NCI-H1092 (cell line): ENCODE data around the gene PRDM7.
"Not testable (repeated sequence)": the region's sequence is repeated elsewhere in the genome, so short reads cannot be mapped to it uniquely, and the experiment has no call there.

ENCODE experiments used
- DNase-seq: peaks from one replicate; lab custom pipeline; 2025; lab: John Stamatoyannopoulos, UW

The PRDM7 gene

DNA sequence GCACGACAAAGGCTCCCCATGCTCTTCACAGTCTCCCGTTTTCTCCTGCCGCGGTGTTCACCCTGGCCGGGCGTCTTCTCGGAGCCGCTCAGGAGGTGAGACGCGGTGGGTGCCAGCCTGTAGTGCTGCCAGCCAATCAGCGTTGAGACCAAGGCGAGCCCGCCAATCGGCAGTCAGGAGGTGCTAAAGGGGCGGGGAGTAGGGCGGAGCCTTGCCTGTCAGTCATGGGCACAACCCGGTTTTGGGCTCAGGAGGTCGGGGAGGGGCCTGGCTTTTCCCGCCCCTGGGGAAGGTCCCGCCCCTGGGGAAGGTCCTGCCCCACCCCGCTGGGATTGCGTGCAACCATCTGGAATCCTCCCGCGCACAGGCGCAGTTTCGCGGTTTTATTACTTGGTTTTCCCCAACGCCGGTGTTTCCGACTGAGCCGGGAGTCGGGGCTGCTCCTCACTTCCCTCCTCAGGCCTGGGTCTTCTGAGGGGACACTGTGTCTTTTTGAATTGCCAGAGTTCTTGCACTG lies at the start of gene PRDM7:
Gene PRDM7 (minus strand): TSS at position 92 of the 517 bp plus-strand sequence. CDS start 1,421 bp downstream, outside the sequence.
- DNase-seq, result peak; percentile 97

DNA sequence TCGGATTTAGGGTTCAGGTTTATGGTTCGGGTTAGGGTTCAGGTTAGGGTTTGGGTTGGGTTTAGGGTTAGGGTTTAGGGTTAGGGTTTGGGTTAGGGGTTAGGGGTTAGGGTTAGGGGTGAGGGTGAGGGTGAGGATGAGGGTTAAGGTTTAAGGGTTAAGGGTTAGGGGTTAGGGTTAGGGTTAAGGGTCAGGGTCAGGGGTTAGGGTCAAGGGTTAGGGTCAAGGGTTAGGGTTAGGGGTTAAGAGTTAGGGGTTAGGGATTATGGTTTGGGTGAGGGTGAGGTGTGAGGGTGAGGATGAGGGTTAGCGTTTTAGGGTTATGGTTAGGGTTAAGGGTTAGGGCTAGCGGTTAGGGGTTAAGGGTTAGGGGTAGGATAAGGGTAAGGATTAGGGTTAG lies 44.7 kb upstream of the PRDM7 start:
- DNase-seq, result not testable (repeated sequence)

DNA sequence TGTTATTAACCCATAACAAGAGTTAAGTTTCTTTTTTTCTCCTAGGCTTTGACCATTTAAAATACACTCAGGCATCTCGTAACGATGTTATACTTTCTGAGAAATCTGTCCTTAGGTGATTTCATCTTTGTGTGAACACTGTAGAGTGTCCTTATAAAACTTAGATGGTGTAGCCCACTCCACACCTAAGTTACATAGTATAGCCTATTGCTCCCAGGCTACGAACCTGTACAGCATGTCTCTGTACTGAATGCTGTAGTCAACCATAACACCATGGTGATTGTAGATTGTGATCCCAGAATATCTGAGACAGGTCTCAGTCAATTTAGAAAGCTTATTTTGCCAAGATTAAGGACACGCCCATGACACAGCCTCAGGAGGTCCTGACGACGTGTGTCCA lies 30.5 kb upstream of the PRDM7 start:
- not testable (repeated sequence) for DNase-seq

GRCh38 chr16:90107060-90107459 lies 29.9 kb upstream of the PRDM7 start:
- not testable (repeated sequence) for DNase-seq

- DNase-seq, result not testable (repeated sequence)
These were observed 29.1 kb upstream of the PRDM7 start for GRCh38 chr16:90106271-90106670.

- DNase-seq, result not testable (repeated sequence)
These were observed 27.6 kb upstream of the PRDM7 start for GRCh38 chr16:90104725-90105124.

DNA sequence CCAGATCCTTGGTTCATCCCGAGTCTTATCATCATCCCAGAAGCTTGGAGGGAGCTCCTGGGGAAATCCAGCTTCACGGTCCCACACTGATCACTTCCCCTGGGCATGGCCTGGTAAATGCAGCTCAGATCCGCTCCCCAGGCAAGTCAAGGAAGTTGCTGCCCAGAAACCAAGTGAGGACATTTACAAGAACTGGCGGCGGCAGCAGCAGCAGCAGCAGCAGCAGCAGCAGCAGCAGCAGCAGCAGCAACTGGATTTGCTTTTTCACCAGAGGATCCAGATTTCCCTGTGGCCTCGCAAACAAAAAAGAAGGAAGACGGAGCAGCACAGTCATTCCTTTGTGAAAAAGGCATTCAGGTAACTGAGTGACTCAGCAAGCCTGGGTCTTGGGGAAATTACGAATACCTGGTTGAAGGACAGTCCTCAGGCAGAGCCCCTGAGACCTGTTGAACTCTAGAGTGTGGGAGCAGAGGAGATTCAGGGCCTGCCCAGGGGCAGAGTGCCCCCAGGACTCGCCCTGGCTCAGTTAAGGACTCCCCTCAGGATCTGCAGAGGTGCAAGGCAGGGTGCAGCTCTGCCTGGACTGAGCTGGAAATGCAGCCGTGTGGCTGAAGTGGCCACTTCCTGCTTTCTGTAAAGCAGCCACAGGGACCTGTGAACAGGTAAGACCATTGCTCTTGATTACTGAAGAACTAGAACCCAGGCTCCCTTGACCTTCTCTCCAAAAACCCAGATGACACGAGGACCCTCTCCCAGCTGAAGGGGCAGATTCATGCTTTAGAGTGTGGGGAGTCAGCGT lies 25.2 kb upstream of the PRDM7 start:
- not testable (repeated sequence) for DNase-seq

GRCh38 chr16:90101332-90101731 lies 24.2 kb upstream of the PRDM7 start:
- DNase-seq, result not testable (repeated sequence)

GRCh38 chr16:90100790-90101189 lies 23.7 kb upstream of the PRDM7 start:
- not testable (repeated sequence) for DNase-seq

GRCh38 chr16:90100229-90100628 lies 23.1 kb upstream of the PRDM7 start:
- not testable (repeated sequence) for DNase-seq

DNA sequence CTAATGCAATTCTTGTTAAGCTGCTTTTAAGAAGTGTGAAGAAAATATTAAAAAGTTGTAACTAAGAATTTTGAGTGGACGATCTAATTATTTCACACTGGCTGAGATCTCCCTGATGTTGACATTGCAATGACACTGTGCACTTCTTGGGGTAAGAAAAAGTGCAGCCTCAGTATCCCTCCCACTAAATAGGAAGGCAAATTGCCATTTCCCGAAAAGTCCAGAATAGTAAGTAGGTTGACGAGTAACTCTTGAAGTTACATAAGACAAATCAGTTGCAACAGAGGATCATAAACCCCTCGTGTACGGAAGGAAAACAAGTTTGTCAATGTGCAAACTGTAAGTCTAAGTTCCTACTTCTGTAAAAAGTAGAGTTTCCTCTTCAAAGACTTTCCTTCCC lies 21.8 kb upstream of the PRDM7 start:
- DNase-seq, result not testable (repeated sequence)

DNA sequence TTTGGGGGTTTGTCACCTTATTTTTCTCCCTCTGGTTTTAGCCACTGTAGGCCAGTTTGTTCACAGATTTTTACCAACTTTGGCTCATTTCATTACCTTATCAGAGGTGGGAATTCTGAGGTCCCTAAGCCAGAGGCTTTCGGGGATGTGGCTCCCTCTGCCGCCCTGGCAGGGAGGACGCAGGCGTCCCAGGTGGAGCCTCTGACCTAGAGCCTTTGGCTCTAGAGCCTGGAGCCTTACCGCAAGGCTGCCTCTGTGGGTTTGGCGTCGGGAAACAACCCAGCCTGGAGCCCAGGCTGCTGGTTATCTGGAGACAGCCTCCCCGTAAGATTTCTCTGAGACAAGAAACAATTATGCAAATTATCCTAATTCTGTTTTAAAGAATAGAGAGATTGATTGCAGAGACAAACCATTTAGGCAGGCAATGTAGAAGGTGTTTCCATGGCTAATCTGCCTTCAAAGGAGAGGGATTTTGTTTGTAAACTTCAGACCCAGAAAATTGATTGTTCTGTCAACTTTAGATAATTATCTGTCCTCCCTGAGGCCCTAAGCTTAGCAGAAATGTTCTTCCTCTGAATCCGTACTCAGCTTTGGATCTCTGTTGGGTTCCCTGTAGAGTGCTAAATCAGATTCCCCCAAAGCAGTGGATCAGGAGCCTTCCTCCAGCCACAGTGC lies 20.0 kb upstream of the PRDM7 start:
- DNase-seq, result not testable (repeated sequence)

GRCh38 chr16:90094791-90095190 lies 17.7 kb upstream of the PRDM7 start:
- not testable (repeated sequence) for DNase-seq

GRCh38 chr16:90094296-90094695 lies 17.2 kb upstream of the PRDM7 start:
- DNase-seq, result not testable (repeated sequence)

GRCh38 chr16:90093799-90094198 lies 16.7 kb upstream of the PRDM7 start:
- not testable (repeated sequence) for DNase-seq

GRCh38 chr16:90092781-90093180 lies 15.7 kb upstream of the PRDM7 start:
- DNase-seq, result not testable (repeated sequence)

- no peak for DNase-seq
These were observed 7.3 kb upstream of the PRDM7 start for GRCh38 chr16:90084215-90084950.

GRCh38 chr16:90083139-90083538 lies 6.0 kb upstream of the PRDM7 start:
- DNase-seq, result no peak

GRCh38 chr16:90081606-90081970 lies 4.5 kb upstream of the PRDM7 start:
- no peak for DNase-seq

DNA sequence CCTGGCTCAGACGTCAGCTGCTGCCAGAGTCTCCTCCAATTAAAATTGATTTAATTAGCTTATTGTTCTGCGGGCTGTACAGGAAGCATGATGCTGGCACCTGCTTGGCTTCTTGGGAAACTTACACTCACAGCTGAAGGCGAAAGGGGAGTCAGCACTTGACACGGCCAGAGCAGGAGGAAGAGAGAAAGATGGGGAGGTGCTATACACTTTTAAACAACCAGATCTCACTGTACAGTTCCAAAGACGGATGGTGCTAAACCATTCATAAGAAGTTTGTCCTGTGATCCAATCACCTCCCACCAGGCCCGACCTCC lies 1.4 kb upstream of the PRDM7 start:
- no peak for DNase-seq

DNA sequence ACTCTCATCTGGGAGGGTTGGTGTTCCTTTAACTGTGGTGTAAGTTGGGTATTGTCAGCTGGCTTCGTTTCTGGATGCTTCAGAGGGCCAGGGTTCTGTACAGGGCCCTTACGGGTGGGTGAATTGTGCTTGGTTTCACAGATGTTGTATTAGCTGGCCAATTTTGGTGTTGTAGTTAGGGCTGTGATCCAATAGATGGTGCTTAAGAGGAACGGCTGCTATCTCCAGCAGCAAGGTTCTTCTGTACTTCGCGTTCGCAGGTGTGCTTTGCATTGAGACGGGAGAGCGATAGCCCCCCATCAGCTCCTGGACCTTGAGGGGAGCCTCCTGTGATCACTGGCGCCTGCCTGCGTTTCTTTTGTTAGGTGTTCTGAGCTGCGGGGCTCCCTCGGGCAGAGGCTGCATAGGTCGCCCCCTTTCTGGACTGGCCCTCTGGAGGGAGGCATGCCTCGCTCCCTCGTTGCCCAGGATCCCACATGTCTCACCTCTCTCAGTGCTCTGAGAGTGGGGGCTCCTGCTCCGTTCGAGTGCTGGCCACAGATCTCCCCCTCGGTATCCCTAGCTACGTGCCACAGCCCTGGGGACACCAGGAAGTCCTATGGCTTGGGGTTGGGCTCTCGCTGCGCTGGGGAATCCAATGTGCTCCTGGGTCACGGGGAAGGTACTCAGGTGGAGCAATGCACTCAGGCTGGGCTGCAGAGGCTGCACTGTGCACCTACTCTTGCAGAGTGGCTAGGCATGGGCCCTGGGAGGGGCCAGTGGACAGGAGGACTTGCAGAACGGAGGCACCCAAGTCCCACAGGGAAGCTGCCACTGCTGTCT lies 837 bp upstream of the PRDM7 start:
- DNase-seq, result peak; percentile 29
